Neural progenitor cell (in vitro differentiated cells): Measurements from ENCODE around the gene GLP1R. TPM values are rescaled to one million over a fixed set of nuclear protein-coding genes. Genes with fewer than 3 reads are reported as not detected.
A peak's percentile ranks its signal among the peaks of the same experiment; 100 is the strongest.

Experiments
- DNase-seq: peaks from one replicate; pipeline ENCODE4 v3.0.0-alpha.2; 2016; ENCODE audit warnings: low spot score
- H2AFZ ChIP-seq: fragments of 200-600 bp; sonication (generic); replicated peaks from 2 replicates; pipeline ENCODE4 v1.6.1; 2016; ENCODE audit warnings: antibody characterized with exemption
- H3F3A ChIP-seq: fragments of 200-600 bp; sonication (generic); 2 replicates; pipeline ENCODE4 v1.6.1; 2016; ENCODE audit warnings: antibody characterized with exemption, low read depth
- H3K27ac ChIP-seq: fragments of 200-600 bp; sonication (generic); 2 replicates; pipeline ENCODE4 v1.5.1; 2016; ENCODE audit warnings: mild to moderate bottlenecking
- H3K27me3 ChIP-seq: fragments of 200-600 bp; sonication (generic); 2 replicates; pipeline ENCODE4 v1.6.1; 2016; ENCODE audit warnings: mild to moderate bottlenecking, moderate library complexity
- H3K36me3 ChIP-seq: fragments of 200-600 bp; sonication (generic); 2 replicates; pipeline ENCODE4 v1.5.1; 2016
- H3K4me1 ChIP-seq: fragments of 200-600 bp; sonication (generic); 2 replicates; pipeline ENCODE4 v1.6.1; 2016; ENCODE audit warnings: mixed run types
- H3K4me2 ChIP-seq: fragments of 200-600 bp; sonication (generic); 2 replicates; pipeline ENCODE4 v1.6.1; 2016
- H3K4me3 ChIP-seq: fragments of 200-600 bp; sonication (generic); 2 replicates; pipeline ENCODE4 v1.5.1; 2016
- H3K79me2 ChIP-seq: fragments of 200-600 bp; sonication (generic); 2 replicates; pipeline ENCODE4 v1.6.1; 2016; ENCODE audit warnings: low read depth
- H3K9ac ChIP-seq: fragments of 200-600 bp; sonication (generic); 2 replicates; pipeline ENCODE4 v1.6.1; 2016
- H3K9me3 ChIP-seq: fragments of 200-600 bp; sonication (generic); 2 replicates; pipeline ENCODE4 v1.5.1; 2016; ENCODE audit warnings: low read depth
- H4K20me1 ChIP-seq: fragments of 200-600 bp; sonication (generic); 2 replicates; pipeline ENCODE4 v1.6.1; 2016; ENCODE audit warnings: low read depth
- H3K27ac Mint-ChIP-seq: 3 replicates; pipeline ENCODE4 v1.8.0; 2021; ENCODE audit warnings: mixed read lengths
- H3K27me3 Mint-ChIP-seq: 2 replicates; pipeline ENCODE4 v1.8.0; 2022; ENCODE audit warnings: low read depth, mild to moderate bottlenecking, inconsistent platforms, moderate library complexity, mixed read lengths; ENCODE audit not compliant: insufficient read depth
- H3K36me3 Mint-ChIP-seq: 3 replicates; pipeline ENCODE4 v1.8.0; 2021; ENCODE audit warnings: mixed read lengths
- H3K4me1 Mint-ChIP-seq: 3 replicates; pipeline ENCODE4 v1.8.0; 2021; ENCODE audit warnings: mixed read lengths
- H3K4me3 Mint-ChIP-seq: 3 replicates; pipeline ENCODE4 v1.8.0; 2021; ENCODE audit warnings: mild to moderate bottlenecking, moderate library complexity, mixed read lengths
- H3K9me3 Mint-ChIP-seq: 3 replicates; pipeline ENCODE4 v1.8.0; 2020; ENCODE audit warnings: mixed read lengths
- EZH2 ChIP-seq: fragments of 200-600 bp; sonication (generic); IDR thresholded peaks from 2 replicates; pipeline ENCODE4 v1.6.1; 2017; ENCODE audit warnings: antibody characterized with exemption, mild to moderate bottlenecking, moderate library complexity
- EZH2phosphoT487 ChIP-seq: fragments of 200-600 bp; sonication (generic); IDR thresholded peaks from 2 replicates; pipeline ENCODE4 v1.6.1; 2017; ENCODE audit warnings: antibody characterized with exemption
- total RNA-seq: library from RNA; depleted of rRNA; stranded (reverse); fragments of >200 nt; gene quantifications from 2 replicates; pipeline ENCODE4 v1.2.3, GENCODE V29; 2015; ENCODE audit warnings: low replicate concordance
- TF ChIP-seq, protein P1 (sequence below): fragments of 200-600 bp; sonication (generic); IDR thresholded peaks from 2 replicates; pipeline ENCODE4 v1.5.1; 2017; ENCODE audit warnings: antibody characterized with exemption, mild to moderate bottlenecking

GLP1R gene
- total RNA-seq, 1 donor from 2014 or later, result 0.82 TPM

DNA sequence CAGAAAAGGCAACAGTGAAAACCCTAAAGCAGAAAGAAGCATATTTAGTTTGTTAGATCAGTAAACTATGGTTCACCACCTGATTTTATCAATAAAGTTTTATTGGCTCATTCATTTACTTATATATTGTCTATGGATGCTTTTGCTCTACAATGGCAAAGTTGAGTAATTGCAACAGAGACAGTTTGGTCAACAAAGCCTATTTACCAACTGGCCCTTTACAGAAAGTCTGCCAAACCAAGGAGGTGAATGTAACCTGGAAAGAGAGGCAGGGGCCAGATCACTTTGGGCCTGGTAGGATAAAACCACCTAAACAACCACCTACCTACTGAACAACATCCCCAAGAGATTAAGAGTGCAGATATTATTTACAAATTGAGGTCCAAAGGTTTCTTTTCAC is 47.0 kb downstream of the GLP1R start:
- DNase-seq, result no peak
- no peak overlapping the region for H3K27ac Mint-ChIP-seq
- peaks cover 5% of the 10 kb centered on the region for H3K27me3 Mint-ChIP-seq
- Histone ChIP-seq H4K20me1 (peaks cover 11% of the 10 kb centered on the region), H3K4me3 (no peak overlapping the region), H3K9me3 (no peaks in the 10 kb centered on the region), H2AFZ (no peak overlapping the region), H3K36me3 (no peaks in the 10 kb centered on the region), H3K27me3 (no peaks in the 10 kb centered on the region), H3F3A (no peaks in the 10 kb centered on the region), H3K27ac (no peak overlapping the region), H3K9ac (no peak overlapping the region), H3K4me2 (no peak overlapping the region), H3K79me2 (no peaks in the 10 kb centered on the region), H3K4me1 (peaks cover 18% of the 10 kb centered on the region)
- H3K4me1 Mint-ChIP-seq, result peaks cover 6% of the 10 kb centered on the region
- H3K9me3 Mint-ChIP-seq, result no peaks in the 10 kb centered on the region
- H3K4me3 Mint-ChIP-seq, result no peak overlapping the region
- H3K36me3 Mint-ChIP-seq, result no peaks in the 10 kb centered on the region
- TF ChIP-seq EZH2 (no peak), EZH2phosphoT487 (no peak)
- TF ChIP-seq, protein P1, sequence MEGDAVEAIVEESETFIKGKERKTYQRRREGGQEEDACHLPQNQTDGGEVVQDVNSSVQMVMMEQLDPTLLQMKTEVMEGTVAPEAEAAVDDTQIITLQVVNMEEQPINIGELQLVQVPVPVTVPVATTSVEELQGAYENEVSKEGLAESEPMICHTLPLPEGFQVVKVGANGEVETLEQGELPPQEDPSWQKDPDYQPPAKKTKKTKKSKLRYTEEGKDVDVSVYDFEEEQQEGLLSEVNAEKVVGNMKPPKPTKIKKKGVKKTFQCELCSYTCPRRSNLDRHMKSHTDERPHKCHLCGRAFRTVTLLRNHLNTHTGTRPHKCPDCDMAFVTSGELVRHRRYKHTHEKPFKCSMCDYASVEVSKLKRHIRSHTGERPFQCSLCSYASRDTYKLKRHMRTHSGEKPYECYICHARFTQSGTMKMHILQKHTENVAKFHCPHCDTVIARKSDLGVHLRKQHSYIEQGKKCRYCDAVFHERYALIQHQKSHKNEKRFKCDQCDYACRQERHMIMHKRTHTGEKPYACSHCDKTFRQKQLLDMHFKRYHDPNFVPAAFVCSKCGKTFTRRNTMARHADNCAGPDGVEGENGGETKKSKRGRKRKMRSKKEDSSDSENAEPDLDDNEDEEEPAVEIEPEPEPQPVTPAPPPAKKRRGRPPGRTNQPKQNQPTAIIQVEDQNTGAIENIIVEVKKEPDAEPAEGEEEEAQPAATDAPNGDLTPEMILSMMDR, result no peak

DNA sequence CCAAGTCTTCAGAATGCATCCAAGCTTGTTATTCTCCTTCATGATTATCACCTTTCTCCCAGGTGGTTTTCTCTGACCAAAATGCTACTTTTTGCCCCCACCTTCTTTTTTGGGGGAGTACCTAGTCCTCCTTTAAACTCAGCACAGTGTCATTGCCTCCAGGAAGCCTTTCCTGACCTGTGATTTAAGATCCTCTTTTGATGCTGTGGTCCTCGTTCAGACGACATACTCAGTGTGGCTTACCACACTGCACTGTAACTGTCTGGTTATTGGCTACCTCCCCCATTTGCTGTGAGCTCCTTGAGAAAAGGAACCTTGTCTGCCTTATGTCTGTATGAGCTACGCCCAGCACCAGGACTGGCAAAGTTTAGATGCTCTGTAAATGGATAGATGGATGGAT is 51.8 kb downstream of the GLP1R start:
- H3F3A ChIP-seq, result no peaks in the 10 kb centered on the region
- no peaks in the 10 kb centered on the region for H3K9me3 Mint-ChIP-seq
- TF ChIP-seq EZH2 (no peak), EZH2phosphoT487 (no peak)
- TF ChIP-seq, protein P1, result no peak

DNA sequence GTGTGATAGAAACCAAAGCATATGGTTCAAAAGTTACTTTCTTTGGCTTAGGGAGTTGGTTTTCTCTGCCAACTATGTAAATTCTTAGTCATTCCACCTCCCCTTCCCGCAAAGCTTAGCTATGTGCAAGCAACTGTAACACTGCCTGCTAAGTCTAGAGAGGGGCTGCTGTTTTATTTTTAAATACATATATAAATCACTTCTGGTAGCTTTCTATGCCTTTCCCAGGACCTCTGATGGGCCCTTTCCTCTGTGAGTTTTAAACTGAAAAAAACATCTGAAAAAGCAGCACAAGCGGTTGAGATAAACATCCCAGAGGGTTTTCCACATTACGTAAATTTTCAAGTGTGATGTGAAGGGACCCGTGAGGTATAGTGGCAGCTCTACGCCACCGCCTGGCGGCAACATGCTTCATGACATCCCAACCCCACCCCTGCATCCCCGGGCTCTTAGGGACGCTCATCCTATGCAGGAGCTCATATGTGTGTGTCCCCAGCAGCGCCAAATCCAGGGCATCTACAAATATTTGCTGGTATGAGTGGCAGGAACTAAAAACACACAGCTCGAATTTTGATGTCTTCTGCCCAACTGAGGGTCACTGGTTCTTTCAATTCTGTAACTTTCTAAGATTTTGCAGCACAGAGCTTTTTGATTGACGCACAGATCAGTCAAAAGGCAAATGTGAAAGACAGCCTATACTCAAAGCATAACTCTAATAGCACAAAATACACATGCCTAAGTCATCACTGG is 53.7 kb downstream of the GLP1R start:
- DNase-seq, result peak; percentile 80
- H4K20me1 ChIP-seq, result peaks cover 6% of the 10 kb centered on the region
- no peaks in the 10 kb centered on the region for H3K27me3 ChIP-seq
- Mint-ChIP-seq H3K4me1 (no peaks in the 10 kb centered on the region), H3K27ac (no peak overlapping the region), H3K36me3 (peaks cover 15% of the 10 kb centered on the region), H3K4me3 (no peak overlapping the region), H3K9me3 (no peaks in the 10 kb centered on the region), H3K27me3 (peaks cover 2% of the 10 kb centered on the region)
- H3K9ac ChIP-seq, result no peak overlapping the region
- no peak overlapping the region for H3K27ac ChIP-seq
- no peaks in the 10 kb centered on the region for H3F3A ChIP-seq
- no peaks in the 10 kb centered on the region for H3K9me3 ChIP-seq
- H3K36me3 ChIP-seq, result no peaks in the 10 kb centered on the region
- no peak overlapping the region for H2AFZ ChIP-seq
- H3K4me2 ChIP-seq, result no peak overlapping the region
- no peak overlapping the region for H3K4me3 ChIP-seq
- TF ChIP-seq, protein P1, result peak; percentile 78
- TF ChIP-seq EZH2, result no peak
- H3K79me2 ChIP-seq, result no peaks in the 10 kb centered on the region
- H3K4me1 ChIP-seq, result no peaks in the 10 kb centered on the region

More for the DNA sequence above, 51.8 kb downstream of the GLP1R start:
- Histone ChIP-seq H3K9me3 (no peaks in the 10 kb centered on the region), H3K4me3 (no peak overlapping the region), H3K9ac (no peak overlapping the region), H2AFZ (no peak overlapping the region), H3K36me3 (no peaks in the 10 kb centered on the region), H3K79me2 (no peaks in the 10 kb centered on the region), H3K27ac (no peak overlapping the region), H4K20me1 (peaks cover 6% of the 10 kb centered on the region), H3K4me2 (no peak overlapping the region), H3K27me3 (no peaks in the 10 kb centered on the region), H3K4me1 (no peaks in the 10 kb centered on the region)
- Mint-ChIP-seq H3K4me3 (no peak overlapping the region), H3K27me3 (peaks cover 3% of the 10 kb centered on the region), H3K4me1 (no peaks in the 10 kb centered on the region), H3K27ac (no peak overlapping the region), H3K36me3 (peaks cover 8% of the 10 kb centered on the region)
- no peak for DNase-seq
